Activated naive CD4-positive, alpha-beta T cell treated with anti-CD3 and anti-CD28 coated beads for 36 hours (primary cell): ENCODE data around the gene TEAD4. TPM values are rescaled to one million over a fixed set of nuclear protein-coding genes. Genes with fewer than 3 reads are reported as not detected.

ENCODE experiments used
- CTCF ChIA-PET: fragments of 350-600 bp; sonication (Branson Sonifier 250); formaldehyde crosslinking; loops from one replicate; lab custom pipeline; 2021; ENCODE audit warnings: antibody characterized with exemption; lab: Charles Lee
- DNase-seq: peaks from one replicate; pipeline ENCODE4 v3.0.0-alpha.2; 2020
- H3K27ac Mint-ChIP-seq: one replicate; pipeline ENCODE4 v1.8.0; 2021; ENCODE audit warnings: mild to moderate bottlenecking, mixed read lengths
- H3K27me3 Mint-ChIP-seq: one replicate; pipeline ENCODE4 v1.8.0; 2021; ENCODE audit warnings: low read depth, mixed read lengths
- H3K36me3 Mint-ChIP-seq: one replicate; pipeline ENCODE4 v1.8.0; 2021; ENCODE audit warnings: low read depth, mixed read lengths
- H3K4me1 Mint-ChIP-seq: one replicate; pipeline ENCODE4 v1.8.0; 2021; ENCODE audit warnings: low read depth, mixed read lengths
- H3K4me3 Mint-ChIP-seq: one replicate; pipeline ENCODE4 v1.8.0; 2021; ENCODE audit warnings: mild to moderate bottlenecking, moderate library complexity, mixed read lengths
- H3K9me3 Mint-ChIP-seq: one replicate; pipeline ENCODE4 v1.8.0; 2021; ENCODE audit warnings: mixed read lengths
- intact Hi-C: fragments of 100-400 bp; cut with micrococcal nuclease; formaldehyde crosslinking; loops from one replicate; pipeline ENCODE4 v1.15.1; 2023
- total RNA-seq, 2 experiments: library from RNA; stranded (reverse); gene quantifications; one replicate each; pipeline ENCODE4 v1.2.3, GENCODE V29; 2021

Gene TEAD4
- total RNA-seq, 2 experiments from 2014 or later: 3.7 to 4.5 TPM

DNA sequence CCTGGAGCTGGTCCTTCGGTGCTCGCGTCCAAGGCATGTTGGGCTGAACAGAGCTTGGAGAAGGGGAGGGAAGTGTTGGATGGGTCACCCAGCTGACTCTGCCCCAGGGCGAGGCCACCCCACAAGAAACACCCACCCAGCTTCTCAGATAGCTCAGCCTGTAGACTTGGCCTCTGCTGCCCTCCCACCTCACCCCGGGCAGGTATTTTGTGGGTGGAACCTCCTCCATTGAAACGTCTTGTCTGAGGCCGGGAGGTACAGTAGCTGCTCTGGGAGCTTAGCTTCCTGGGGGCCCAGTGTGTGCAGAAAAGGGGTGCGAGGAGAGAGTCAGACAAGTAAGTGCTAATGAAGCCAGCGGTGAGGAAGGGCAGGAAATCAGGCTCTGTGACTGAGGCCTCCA is 63.2 kb downstream of the TEAD4 start:
- intact Hi-C loops: no loop called here
- DNase-seq: no peak
- H3K9me3 Mint-ChIP-seq: no peaks in the 10 kb centered on the region
- CTCF ChIA-PET: no interaction called here
- H3K4me1 Mint-ChIP-seq: no peaks in the 10 kb centered on the region
- H3K4me3 Mint-ChIP-seq: no peak overlapping the region
- H3K27ac Mint-ChIP-seq: no peak overlapping the region
- H3K36me3 Mint-ChIP-seq: no peaks in the 10 kb centered on the region
- H3K27me3 Mint-ChIP-seq: no peaks in the 10 kb centered on the region

DNA sequence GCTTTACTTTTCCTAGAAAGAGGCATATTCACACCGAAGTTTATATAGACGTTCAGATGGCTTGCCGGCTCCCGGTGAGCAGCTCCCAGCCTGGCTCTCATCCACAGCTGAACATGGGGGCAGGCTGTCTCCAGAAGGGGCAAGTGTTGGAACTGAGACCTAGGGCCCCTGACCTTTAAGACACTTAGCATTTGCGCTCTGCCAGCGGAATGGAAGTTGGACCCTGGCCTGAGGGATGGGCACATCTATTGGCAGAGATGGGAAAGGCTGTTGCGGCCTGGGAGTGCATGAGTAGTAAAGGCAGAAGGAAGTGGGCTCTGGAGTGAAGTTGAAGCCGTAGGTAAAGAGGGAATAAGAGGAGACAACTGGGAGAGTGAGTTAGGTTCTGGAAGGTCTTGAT is 63.8 kb downstream of the TEAD4 start:
- no peak for DNase-seq
- Mint-ChIP-seq H3K36me3 (no peaks in the 10 kb centered on the region), H3K4me3 (no peak overlapping the region), H3K9me3 (no peaks in the 10 kb centered on the region), H3K4me1 (no peaks in the 10 kb centered on the region), H3K27ac (no peak overlapping the region), H3K27me3 (no peaks in the 10 kb centered on the region)
- intact Hi-C loops: no loop called here
- CTCF ChIA-PET: no interaction called here

GRCh38 chr12:3028108-3028507 is 68.9 kb downstream of the TEAD4 start:
- DNase-seq: no peak
- Mint-ChIP-seq H3K27me3 (no peaks in the 10 kb centered on the region), H3K9me3 (no peaks in the 10 kb centered on the region), H3K27ac (no peak overlapping the region), H3K4me3 (no peak overlapping the region), H3K36me3 (no peaks in the 10 kb centered on the region), H3K4me1 (no peaks in the 10 kb centered on the region)
- CTCF ChIA-PET: no interaction called here
- intact Hi-C loops: no loop called here

DNA sequence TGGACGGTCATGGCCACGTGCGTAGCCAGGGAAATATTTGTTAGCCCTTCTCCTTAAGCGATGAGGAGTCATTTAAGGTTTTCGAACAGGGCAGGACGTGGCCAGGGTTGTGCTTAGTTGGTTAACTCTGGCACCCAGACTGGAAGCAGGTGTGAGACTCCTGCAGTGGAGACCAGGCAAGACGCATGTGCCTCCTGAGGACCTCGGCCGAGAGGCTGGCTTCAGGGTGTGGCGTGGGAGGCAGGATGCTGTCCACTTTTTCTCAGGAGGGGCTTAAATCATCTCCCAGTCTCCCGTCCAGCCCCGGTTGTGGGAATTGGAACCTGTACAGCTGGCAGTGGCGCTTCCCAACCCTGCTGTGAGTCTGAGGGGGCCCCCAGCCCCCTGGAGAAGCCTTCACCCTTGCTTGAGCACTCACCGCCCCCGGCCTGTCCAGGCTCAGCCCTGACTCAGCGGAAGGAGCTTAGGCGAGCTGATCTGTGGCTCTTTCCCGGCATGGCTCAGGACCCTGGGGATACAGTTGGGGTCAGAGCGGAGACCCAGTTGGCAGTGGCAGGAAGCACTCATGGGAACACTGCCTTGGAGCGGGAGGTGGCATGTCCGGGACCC is 71.7 kb downstream of the TEAD4 start:
- no peaks in the 10 kb centered on the region for H3K9me3 Mint-ChIP-seq
- CTCF ChIA-PET: interaction anchor here (0.6 kb wide), 1 partner anchor 818 kb away, joined by 3 read pairs; no protein-coding TSS in a partner anchor
- DNase-seq: no peak
- no peak overlapping the region for H3K4me3 Mint-ChIP-seq
- no peaks in the 10 kb centered on the region for H3K4me1 Mint-ChIP-seq
- no peak overlapping the region for H3K27ac Mint-ChIP-seq
- H3K27me3 Mint-ChIP-seq: no peaks in the 10 kb centered on the region
- intact Hi-C loops: no loop called here
- no peaks in the 10 kb centered on the region for H3K36me3 Mint-ChIP-seq

DNA sequence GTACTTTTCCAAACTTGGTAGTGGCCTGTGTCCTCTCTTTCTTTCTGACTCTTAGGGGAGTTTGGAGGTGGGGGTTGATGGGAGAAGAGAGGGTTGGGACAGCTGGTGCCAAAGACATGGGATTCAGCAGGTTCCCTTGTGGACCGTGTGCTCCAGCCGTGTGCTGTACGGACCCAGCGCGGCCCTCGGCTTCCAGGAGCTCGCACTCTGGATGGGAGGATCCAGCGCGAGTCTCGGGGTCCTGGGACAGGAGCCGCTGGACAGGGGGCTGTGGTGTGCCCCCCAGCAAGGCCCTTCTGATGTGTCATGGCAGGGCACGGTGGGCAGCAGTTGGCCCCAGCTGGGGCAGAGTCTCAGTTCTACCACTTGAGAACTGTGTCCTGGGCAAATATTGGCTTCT is 73.0 kb downstream of the TEAD4 start:
- H3K4me1 Mint-ChIP-seq: no peaks in the 10 kb centered on the region
- intact Hi-C loops: no loop called here
- no peaks in the 10 kb centered on the region for H3K9me3 Mint-ChIP-seq
- H3K36me3 Mint-ChIP-seq: no peaks in the 10 kb centered on the region
- no peak overlapping the region for H3K4me3 Mint-ChIP-seq
- CTCF ChIA-PET: no interaction called here
- H3K27me3 Mint-ChIP-seq: no peaks in the 10 kb centered on the region
- DNase-seq: no peak
- H3K27ac Mint-ChIP-seq: no peak overlapping the region

GRCh38 chr12:3032770-3033538 is 73.8 kb downstream of the TEAD4 start:
- Mint-ChIP-seq H3K27ac (no peak overlapping the region), H3K9me3 (no peaks in the 10 kb centered on the region), H3K4me1 (no peaks in the 10 kb centered on the region), H3K36me3 (no peaks in the 10 kb centered on the region), H3K4me3 (no peak overlapping the region), H3K27me3 (no peaks in the 10 kb centered on the region)
- no peak for DNase-seq
- CTCF ChIA-PET: interaction anchor here (1.4 to 1.6 kb wide), 2 partner anchors 179 to 184 kb away, joined by 3 to 4 read pairs; no protein-coding TSS in a partner anchor
- intact Hi-C loops: no loop called here

DNA sequence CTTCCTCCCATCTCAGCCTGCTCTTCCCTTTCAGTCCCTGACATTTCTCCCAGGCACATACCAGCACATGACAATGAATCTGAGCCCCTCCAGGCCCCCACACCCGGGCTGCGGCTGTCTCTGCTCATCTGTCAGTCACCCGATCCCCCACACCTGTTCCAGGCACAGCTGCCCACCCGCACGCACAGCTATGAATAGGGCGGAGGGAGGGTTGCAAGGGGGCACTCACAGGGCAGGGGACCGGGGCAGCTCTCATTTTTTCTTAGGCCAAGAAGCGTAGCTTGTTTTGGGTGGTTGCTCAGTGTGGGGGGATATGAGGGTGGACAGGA is 74.3 kb downstream of the TEAD4 start:
- Mint-ChIP-seq H3K36me3 (no peaks in the 10 kb centered on the region), H3K27ac (no peak overlapping the region), H3K9me3 (no peaks in the 10 kb centered on the region), H3K4me1 (no peaks in the 10 kb centered on the region), H3K27me3 (no peaks in the 10 kb centered on the region), H3K4me3 (no peak overlapping the region)
- DNase-seq: no peak
- intact Hi-C loops: no loop called here
- CTCF ChIA-PET: interaction anchor here (0.6 to 1.8 kb wide), 4 partner anchors 163 to 184 kb away, joined by 3 to 5 read pairs (median 4); no protein-coding TSS in a partner anchor

GRCh38 chr12:3034067-3034750 is 75.0 kb downstream of the TEAD4 start:
- H3K4me1 Mint-ChIP-seq: no peaks in the 10 kb centered on the region
- CTCF ChIA-PET: interaction anchor here (0.6 to 1.8 kb wide), 5 partner anchors 86 to 185 kb away, joined by 3 to 5 read pairs (median 4); no protein-coding TSS in a partner anchor
- H3K4me3 Mint-ChIP-seq: no peak overlapping the region
- H3K27me3 Mint-ChIP-seq: no peaks in the 10 kb centered on the region
- no peaks in the 10 kb centered on the region for H3K36me3 Mint-ChIP-seq
- H3K9me3 Mint-ChIP-seq: no peaks in the 10 kb centered on the region
- intact Hi-C loops: no loop called here
- no peak overlapping the region for H3K27ac Mint-ChIP-seq
- DNase-seq: peak; percentile 58

DNA sequence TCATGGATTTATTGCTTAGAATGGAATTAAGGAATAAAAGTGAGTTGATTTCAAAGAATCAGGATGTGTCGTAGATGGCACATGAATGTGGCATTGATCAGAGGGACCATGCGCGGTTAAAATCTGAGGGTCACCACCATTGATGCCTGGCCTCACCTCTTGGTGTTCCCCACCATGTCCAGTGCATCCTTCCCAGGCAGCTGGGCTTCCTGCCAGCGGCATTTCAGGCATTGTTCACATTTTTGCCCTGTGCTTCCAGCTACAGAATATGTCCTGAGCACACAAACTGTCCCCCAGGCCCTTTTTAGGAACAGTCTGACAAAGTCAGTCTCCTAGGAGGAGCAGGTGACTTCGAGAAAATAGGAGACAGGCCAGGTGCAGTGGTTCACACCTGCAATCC is 76.0 kb downstream of the TEAD4 start:
- Mint-ChIP-seq H3K27me3 (no peaks in the 10 kb centered on the region), H3K27ac (no peak overlapping the region), H3K4me1 (no peaks in the 10 kb centered on the region), H3K9me3 (no peaks in the 10 kb centered on the region), H3K36me3 (no peaks in the 10 kb centered on the region), H3K4me3 (no peak overlapping the region)
- intact Hi-C loops: no loop called here
- DNase-seq: no peak
- CTCF ChIA-PET: interaction anchor here (1.8 kb wide), 1 partner anchor 167 kb away, joined by 5 read pairs; no protein-coding TSS in a partner anchor

DNA sequence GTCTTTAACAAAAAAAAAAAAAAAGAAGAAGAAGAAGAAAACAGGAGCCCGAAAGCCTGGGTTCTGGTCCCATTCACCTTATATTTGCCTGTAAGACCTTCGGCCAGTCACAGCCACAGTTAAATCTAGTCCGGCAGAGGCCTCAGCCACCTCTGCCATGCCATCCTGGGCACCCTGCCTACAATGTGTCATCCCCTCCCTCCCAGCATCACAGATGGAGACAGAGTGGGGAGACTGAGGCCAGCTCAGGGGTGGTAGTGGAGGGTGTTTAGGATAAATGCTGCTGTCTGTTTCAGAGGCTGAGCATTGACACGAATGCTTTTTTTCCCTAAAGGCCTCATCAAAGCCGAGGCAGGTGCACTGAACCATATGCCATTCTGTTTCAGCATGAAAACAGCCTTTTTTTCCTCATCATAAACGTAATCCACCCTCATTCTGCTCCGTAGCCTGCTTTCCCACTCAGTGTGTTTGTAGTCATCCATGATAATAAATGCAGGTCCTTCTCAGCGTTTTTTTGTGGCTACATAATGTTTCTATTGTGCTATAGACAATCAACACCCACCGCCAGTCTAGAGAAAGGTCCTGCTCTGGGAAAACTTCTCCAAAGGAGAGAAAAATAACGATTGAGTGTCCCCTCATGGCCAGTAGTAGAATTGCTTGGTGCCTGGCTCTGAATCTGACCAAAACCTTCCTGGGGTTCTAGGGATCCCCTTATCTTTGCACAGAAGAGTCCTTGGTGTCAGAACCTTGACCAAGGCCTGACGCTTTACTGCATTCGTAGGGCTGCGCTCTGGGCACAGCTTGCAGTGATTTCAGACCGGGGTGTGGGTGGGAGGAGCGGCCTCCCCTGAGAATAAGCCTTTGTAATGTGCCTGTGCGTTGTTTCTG is 76.9 kb downstream of the TEAD4 start:
- H3K27ac Mint-ChIP-seq: no peak overlapping the region
- no peaks in the 10 kb centered on the region for H3K36me3 Mint-ChIP-seq
- CTCF ChIA-PET: no interaction called here
- no peaks in the 10 kb centered on the region for H3K9me3 Mint-ChIP-seq
- no peak for DNase-seq
- H3K4me1 Mint-ChIP-seq: no peaks in the 10 kb centered on the region
- H3K4me3 Mint-ChIP-seq: no peak overlapping the region
- no peaks in the 10 kb centered on the region for H3K27me3 Mint-ChIP-seq
- intact Hi-C loops: no loop called here

- no peak for DNase-seq
- H3K36me3 Mint-ChIP-seq: no peaks in the 10 kb centered on the region
- no peak overlapping the region for H3K4me3 Mint-ChIP-seq
- no peaks in the 10 kb centered on the region for H3K9me3 Mint-ChIP-seq
- no peak overlapping the region for H3K27ac Mint-ChIP-seq
- no peaks in the 10 kb centered on the region for H3K4me1 Mint-ChIP-seq
- intact Hi-C loops: no loop called here
- peaks cover 5% of the 10 kb centered on the region for H3K27me3 Mint-ChIP-seq
- CTCF ChIA-PET: no interaction called here
Measured at GRCh38 chr12:3036901-3037600, 77.9 kb downstream of the TEAD4 start.
